ENCODE data around the gene PRR19. TPM values are rescaled to one million over a fixed set of nuclear protein-coding genes. Genes with fewer than 3 reads are reported as not detected.

PRR19 gene
- total and polyA plus RNA-seq, 7 donors = 0.17 to 0.73 (median 0.51) TPM; not detected in 2

GRCh38 chr19:42277821-42278451 is 24.0 kb upstream of the PRR19 start:
- no peak for TF ChIP-seq CTCF (IDR thresholded peaks at IDR 0.05)
- intact Hi-C loops (cut with DNase I) = loop anchor here in 1 of 2 donors (2.0 kb wide), 1 partner anchor 31 kb away; no protein-coding TSS in a partner anchor
- H3K9me3 ChIP-seq = no peaks in the 10 kb centered on the region
- 20 to 31% (median 22%) methylated on average over 9 to 10 of the region's 10 CpGs for whole genome bisulfite sequencing, 3 donors
- peak overlapping the region; percentile 91 for H3K27ac ChIP-seq
- H3K4me3 ChIP-seq = peak overlapping the region; percentile 77
- no peaks in the 10 kb centered on the region for H3K27me3 ChIP-seq (ENCODE audit: insufficient read depth in 3 of 3, low read length in 2 of 3)
- peaks cover 71% of the 10 kb centered on the region for H3K4me1 ChIP-seq
- peaks cover 0 to 34% of the 10 kb centered on the region in 2 donors for H3K36me3 ChIP-seq (ENCODE audit: insufficient read depth in 1 of 2, low read depth in 1 of 2)
- DNase-seq (peak in 1 of 2 donors; percentile 53), ATAC-seq (no peak)

- H3K4me1 ChIP-seq = peaks cover 76% of the 10 kb centered on the region
These were observed 23.3 kb upstream of the PRR19 start for GRCh38 chr19:42278452-42279154.

GRCh38 chr19:42279155-42279901 is 22.6 kb upstream of the PRR19 start:
- peaks cover 76% of the 10 kb centered on the region for H3K4me1 ChIP-seq
- intact Hi-C loops (cut with DNase I) = loop anchor here in 1 of 2 donors (2.0 kb wide), 1 partner anchor 33 kb away; no protein-coding TSS in a partner anchor

More at GRCh38 chr19:42278452-42279154, 23.3 kb upstream of the PRR19 start:
- H3K4me3 ChIP-seq = peak overlapping the region; percentile 77
- no peaks in the 10 kb centered on the region for H3K9me3 ChIP-seq
- peak overlapping the region; percentile 91 for H3K27ac ChIP-seq
- DNase-seq = no peak
- no peak for ATAC-seq
- WGBS, 3 donors = 39 to 40% (median 39%) methylated on average over 5 of the region's 5 CpGs
- no peak for TF ChIP-seq CTCF (IDR thresholded peaks at IDR 0.05)
- H3K27me3 ChIP-seq (ENCODE audit: insufficient read depth in 3 of 3, low read length in 2 of 3) = no peaks in the 10 kb centered on the region
- H3K36me3 ChIP-seq (ENCODE audit: insufficient read depth in 1 of 2, low read depth in 1 of 2) = peaks cover 0 to 28% of the 10 kb centered on the region in 2 donors
- intact Hi-C loops (cut with DNase I) = loop anchor here in 1 of 2 donors (2.0 kb wide), 1 partner anchor 32 kb away; no protein-coding TSS in a partner anchor

More at GRCh38 chr19:42279155-42279901, 22.6 kb upstream of the PRR19 start:
- Histone ChIP-seq H3K9me3 (no peaks in the 10 kb centered on the region), H3K36me3 (ENCODE audit: insufficient read depth in 1 of 2, low read depth in 1 of 2) (peaks cover 0 to 20% of the 10 kb centered on the region in 2 donors), H3K4me3 (peak overlapping the region; percentile 77), H3K27ac (peak overlapping the region; percentile 91), H3K27me3 (ENCODE audit: insufficient read depth in 3 of 3, low read length in 2 of 3) (no peaks in the 10 kb centered on the region)
- no peak for DNase-seq
- 10 to 11% (median 11%) methylated on average over 6 of the region's 6 CpGs for WGBS, 3 donors
- ATAC-seq = no peak
- TF ChIP-seq CTCF (IDR thresholded peaks at IDR 0.05) = no peak
